HG03521 (cell line): ENCODE measurements around the gene UBE2S.
"Not testable (repeated sequence)": the region's sequence is repeated elsewhere in the genome, so short reads cannot be mapped to it uniquely, and the experiment has no call there.

Experiments
- ATAC-seq: cut with Tn5 transposase; IDR thresholded peaks from one replicate; pipeline ENCODE4 v1.9.1; 2021; ENCODE audit warnings: mild to moderate bottlenecking, moderate library complexity; ENCODE audit not compliant: unreplicated experiment

Gene UBE2S

GRCh38 chr19:55440411-55441105 is 33.0 kb upstream of the UBE2S start:
- ATAC-seq: no peak

GRCh38 chr19:55439052-55439451 is 31.5 kb upstream of the UBE2S start:
- no peak for ATAC-seq

- ATAC-seq: no peak
Measured at GRCh38 chr19:55437410-55437809, 29.8 kb upstream of the UBE2S start.

GRCh38 chr19:55436847-55437246 is 29.3 kb upstream of the UBE2S start:
- no peak for ATAC-seq

GRCh38 chr19:55435020-55435419 is 27.4 kb upstream of the UBE2S start:
- no peak for ATAC-seq

- no peak for ATAC-seq
Measured at GRCh38 chr19:55434356-55434919, 26.9 kb upstream of the UBE2S start.

GRCh38 chr19:55433292-55433691 is 25.7 kb upstream of the UBE2S start:
- no peak for ATAC-seq

- ATAC-seq: no peak
Measured at GRCh38 chr19:55432241-55432959, 24.8 kb upstream of the UBE2S start.

GRCh38 chr19:55431183-55431582 is 23.6 kb upstream of the UBE2S start:
- ATAC-seq: no peak

- no peak for ATAC-seq
Measured at GRCh38 chr19:55426042-55426441, 18.5 kb upstream of the UBE2S start.

- ATAC-seq: no peak
Measured at GRCh38 chr19:55424518-55424917, 16.9 kb upstream of the UBE2S start.

- ATAC-seq: no peak
Measured at GRCh38 chr19:55423225-55424005, 15.8 kb upstream of the UBE2S start.

- ATAC-seq: not testable (repeated sequence)
Measured at GRCh38 chr19:55421281-55421680, 13.7 kb upstream of the UBE2S start.

- ATAC-seq: no peak
Measured at GRCh38 chr19:55419624-55420236, 12.1 kb upstream of the UBE2S start.

- ATAC-seq: no peak
Measured at GRCh38 chr19:55419103-55419502, 11.5 kb upstream of the UBE2S start.

- no peak for ATAC-seq
Measured at GRCh38 chr19:55418185-55418584, 10.6 kb upstream of the UBE2S start.

- no peak for ATAC-seq
Measured at GRCh38 chr19:55410168-55410567, 2.6 kb upstream of the UBE2S start.

- not testable (repeated sequence) for ATAC-seq
Measured at GRCh38 chr19:55409179-55409578, 1.6 kb upstream of the UBE2S start.

GRCh38 chr19:55408533-55408872 is 915 bp upstream of the UBE2S start:
- no peak for ATAC-seq

GRCh38 chr19:55407800-55408532 is 378 bp upstream of the UBE2S start:
- ATAC-seq: peak; percentile 81
